ENCODE data around the gene STH. TPM values are rescaled to one million over a fixed set of nuclear protein-coding genes. Genes with fewer than 3 reads are reported as not detected.

The STH gene
- total RNA-seq, 2 donors from 2014 or later, result not detected

DNA sequence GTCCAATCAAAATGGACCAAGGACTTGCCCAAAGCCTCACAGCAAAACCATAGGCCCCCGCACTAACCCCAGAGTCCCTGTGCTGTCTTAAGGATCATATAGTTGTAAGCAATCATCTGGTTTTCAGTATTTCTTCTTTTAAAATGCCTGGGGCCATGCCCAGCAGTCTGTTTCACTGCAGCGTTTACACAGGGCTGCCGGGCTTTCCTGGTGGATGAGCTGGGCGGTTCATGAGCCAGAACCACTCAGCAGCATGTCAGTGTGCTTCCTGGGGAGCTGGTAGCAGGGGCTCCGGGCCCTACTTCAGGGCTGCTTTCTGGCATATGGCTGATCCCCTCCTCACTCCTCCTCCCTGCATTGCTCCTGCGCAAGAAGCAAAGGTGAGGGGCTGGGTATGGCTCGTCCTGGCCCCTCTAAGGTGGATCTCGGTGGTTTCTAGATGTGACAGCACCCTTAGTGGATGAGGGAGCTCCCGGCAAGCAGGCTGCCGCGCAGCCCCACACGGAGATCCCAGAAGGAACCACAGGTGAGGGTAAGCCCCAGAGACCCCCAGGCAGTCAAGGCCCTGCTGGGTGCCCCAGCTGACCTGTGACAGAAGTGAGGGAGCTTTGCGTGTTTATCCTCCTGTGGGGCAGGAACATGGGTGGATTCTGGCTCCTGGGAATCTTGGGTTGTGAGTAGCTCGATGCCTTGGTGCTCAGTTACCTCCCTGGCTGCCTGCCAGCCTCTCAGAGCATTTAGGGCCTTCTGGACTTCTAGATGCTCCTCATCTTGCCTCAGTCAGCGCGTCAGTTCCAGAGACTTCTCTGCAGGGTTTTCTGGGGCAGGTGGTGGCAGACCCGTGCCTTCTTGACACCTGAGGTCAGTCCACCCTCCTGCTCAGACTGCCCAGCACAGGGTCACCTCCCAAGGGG, 24.8 kb upstream of the STH start:
- 91 to 92% methylated on average over 9 to 17 of the region's 17 CpGs for WGBS, 2 experiments (ENCODE audit: insufficient coverage in 1 of 2, insufficient read length in 1 of 2)
- Histone ChIP-seq H3K9me3 (ENCODE audit: control insufficient read depth, low read length) (no peaks in the 10 kb centered on the region), H3K9ac (ENCODE audit: extremely low read depth, low read length, poor library complexity, severe bottlenecking) (no peak overlapping the region), H3K4me1 (ENCODE audit: control insufficient read depth, insufficient read depth, low read length) (no peaks in the 10 kb centered on the region), H3K27me3 (ENCODE audit: control insufficient read depth, insufficient read depth, low read length, poor library complexity, severe bottlenecking) (no peaks in the 10 kb centered on the region), H3K27ac (ENCODE audit: low read depth, low read length) (no peak overlapping the region), H3K4me3 (ENCODE audit: low read length) (no peak overlapping the region), H3K36me3 (ENCODE audit: control insufficient read depth, insufficient read depth, low read length) (no peaks in the 10 kb centered on the region)
- TF ChIP-seq, protein P1, sequence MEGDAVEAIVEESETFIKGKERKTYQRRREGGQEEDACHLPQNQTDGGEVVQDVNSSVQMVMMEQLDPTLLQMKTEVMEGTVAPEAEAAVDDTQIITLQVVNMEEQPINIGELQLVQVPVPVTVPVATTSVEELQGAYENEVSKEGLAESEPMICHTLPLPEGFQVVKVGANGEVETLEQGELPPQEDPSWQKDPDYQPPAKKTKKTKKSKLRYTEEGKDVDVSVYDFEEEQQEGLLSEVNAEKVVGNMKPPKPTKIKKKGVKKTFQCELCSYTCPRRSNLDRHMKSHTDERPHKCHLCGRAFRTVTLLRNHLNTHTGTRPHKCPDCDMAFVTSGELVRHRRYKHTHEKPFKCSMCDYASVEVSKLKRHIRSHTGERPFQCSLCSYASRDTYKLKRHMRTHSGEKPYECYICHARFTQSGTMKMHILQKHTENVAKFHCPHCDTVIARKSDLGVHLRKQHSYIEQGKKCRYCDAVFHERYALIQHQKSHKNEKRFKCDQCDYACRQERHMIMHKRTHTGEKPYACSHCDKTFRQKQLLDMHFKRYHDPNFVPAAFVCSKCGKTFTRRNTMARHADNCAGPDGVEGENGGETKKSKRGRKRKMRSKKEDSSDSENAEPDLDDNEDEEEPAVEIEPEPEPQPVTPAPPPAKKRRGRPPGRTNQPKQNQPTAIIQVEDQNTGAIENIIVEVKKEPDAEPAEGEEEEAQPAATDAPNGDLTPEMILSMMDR (conservative IDR thresholded peaks at IDR 0.05), result no peak
- no peaks in the 10 kb centered on the region for H3K36me3 Mint-ChIP-seq (ENCODE audit: low read depth)
- no peak overlapping the region for H3K4me3 Mint-ChIP-seq
- no peak overlapping the region for H3K27ac Mint-ChIP-seq
- H3K4me1 Mint-ChIP-seq, result no peaks in the 10 kb centered on the region
- H3K27me3 Mint-ChIP-seq (ENCODE audit: insufficient read depth), result peaks cover 6% of the 10 kb centered on the region
- no peaks in the 10 kb centered on the region for H3K9me3 Mint-ChIP-seq
- DNase-seq, result no peak

DNA sequence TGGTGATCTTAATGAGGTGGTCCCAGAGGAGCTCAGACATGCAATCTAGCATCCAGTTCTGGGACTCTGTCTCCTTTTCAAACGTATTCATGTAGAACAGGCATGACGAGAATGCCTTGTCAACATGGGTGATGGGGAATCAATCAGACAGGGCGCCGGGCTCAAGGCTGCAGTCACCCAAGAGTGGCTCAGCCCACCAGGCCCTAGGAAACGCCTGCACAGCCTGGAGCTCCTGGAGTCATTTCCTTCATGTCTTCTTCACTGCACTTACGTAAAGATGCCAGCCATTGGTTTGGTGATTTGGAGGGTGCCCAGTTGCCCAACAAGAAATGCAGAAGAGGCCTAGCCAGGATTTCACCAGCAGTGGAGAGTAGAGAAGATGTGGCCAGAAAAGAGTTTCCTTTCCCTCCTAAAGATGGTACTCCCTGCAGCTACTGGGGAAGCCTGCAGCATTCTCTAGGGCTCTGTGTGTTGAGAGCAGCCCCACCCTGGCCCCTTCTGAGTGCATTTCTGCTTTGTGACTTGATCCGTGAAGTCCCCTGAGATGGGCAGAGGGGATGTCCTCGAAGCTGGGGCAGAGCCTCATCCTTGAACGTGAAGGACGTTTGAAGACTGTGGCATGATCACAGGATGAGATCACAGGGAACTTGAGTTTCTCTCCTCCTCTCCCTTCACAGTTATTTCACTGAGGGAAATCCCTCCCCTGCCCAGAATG, 24.0 kb upstream of the STH start:
- H3K9me3 Mint-ChIP-seq, result no peaks in the 10 kb centered on the region
- H3K27ac Mint-ChIP-seq, result no peak overlapping the region
- no peak overlapping the region for H3K4me3 Mint-ChIP-seq
- WGBS, 2 experiments (ENCODE audit: insufficient coverage in 1 of 2, insufficient read length in 1 of 2), result 91% methylated on average over 7 to 10 of the region's 10 CpGs
- H3K27me3 ChIP-seq (ENCODE audit: control insufficient read depth, insufficient read depth, low read length, poor library complexity, severe bottlenecking), result no peaks in the 10 kb centered on the region
- peaks cover 4% of the 10 kb centered on the region for H3K27me3 Mint-ChIP-seq (ENCODE audit: insufficient read depth)
- H3K9ac ChIP-seq (ENCODE audit: extremely low read depth, low read length, poor library complexity, severe bottlenecking), result no peak overlapping the region
- H3K36me3 ChIP-seq (ENCODE audit: control insufficient read depth, insufficient read depth, low read length), result no peaks in the 10 kb centered on the region
- H3K4me1 ChIP-seq (ENCODE audit: control insufficient read depth, insufficient read depth, low read length), result no peaks in the 10 kb centered on the region
- no peak overlapping the region for H3K27ac ChIP-seq (ENCODE audit: low read depth, low read length)
- no peaks in the 10 kb centered on the region for H3K36me3 Mint-ChIP-seq (ENCODE audit: low read depth)
- H3K4me1 Mint-ChIP-seq, result no peaks in the 10 kb centered on the region
- no peak for DNase-seq
- no peak overlapping the region for H3K4me3 ChIP-seq (ENCODE audit: low read length)
- TF ChIP-seq, protein P1 (conservative IDR thresholded peaks at IDR 0.05), result no peak
- H3K9me3 ChIP-seq (ENCODE audit: control insufficient read depth, low read length), result no peaks in the 10 kb centered on the region

DNA sequence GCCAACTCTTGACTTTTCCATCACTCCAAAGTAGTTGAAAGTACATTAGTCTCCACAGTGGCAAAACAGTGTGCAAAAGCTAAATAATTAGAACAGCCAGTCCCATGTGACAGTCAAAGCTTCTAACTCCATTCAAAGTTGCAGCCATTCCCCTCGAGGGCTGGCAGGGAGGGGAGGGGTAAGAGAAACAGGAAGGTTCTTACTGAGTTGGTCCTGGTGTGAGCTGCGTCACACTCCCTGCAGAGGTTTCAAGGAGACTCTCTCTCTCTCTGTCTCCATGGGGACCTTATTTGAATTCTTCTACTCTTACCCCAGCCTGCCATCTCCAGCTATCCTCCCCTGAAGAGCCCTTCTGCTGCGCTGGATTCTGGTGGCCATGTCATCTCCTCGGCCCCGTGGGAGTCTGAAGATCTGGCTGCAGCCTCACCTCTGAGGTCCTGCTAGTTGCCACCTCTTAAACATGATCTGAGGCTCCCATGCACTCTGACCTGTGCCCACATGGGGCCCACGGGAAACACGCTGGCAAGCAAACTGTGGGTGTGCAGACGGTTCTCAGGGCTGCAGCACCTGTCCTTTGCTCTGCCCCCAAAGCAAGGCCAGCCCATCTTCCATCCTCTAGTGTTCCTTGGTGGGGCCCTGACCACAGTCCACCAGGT, 23.3 kb upstream of the STH start:
- no peaks in the 10 kb centered on the region for H3K9me3 ChIP-seq (ENCODE audit: control insufficient read depth, low read length)
- Mint-ChIP-seq H3K36me3 (ENCODE audit: low read depth) (no peaks in the 10 kb centered on the region), H3K4me1 (no peaks in the 10 kb centered on the region), H3K9me3 (no peaks in the 10 kb centered on the region), H3K27me3 (ENCODE audit: insufficient read depth) (peaks cover 4% of the 10 kb centered on the region), H3K4me3 (no peak overlapping the region), H3K27ac (no peak overlapping the region)
- 87 to 93% methylated on average over 7 to 8 of the region's 8 CpGs for WGBS, 2 experiments (ENCODE audit: insufficient coverage in 1 of 2, insufficient read length in 1 of 2)
- no peak overlapping the region for H3K9ac ChIP-seq (ENCODE audit: extremely low read depth, low read length, poor library complexity, severe bottlenecking)
- no peak overlapping the region for H3K4me3 ChIP-seq (ENCODE audit: low read length)
- no peaks in the 10 kb centered on the region for H3K4me1 ChIP-seq (ENCODE audit: control insufficient read depth, insufficient read depth, low read length)
- TF ChIP-seq, protein P1 (conservative IDR thresholded peaks at IDR 0.05), result no peak
- no peak for DNase-seq
- H3K27ac ChIP-seq (ENCODE audit: low read depth, low read length), result no peak overlapping the region
- H3K36me3 ChIP-seq (ENCODE audit: control insufficient read depth, insufficient read depth, low read length), result no peaks in the 10 kb centered on the region
- H3K27me3 ChIP-seq (ENCODE audit: control insufficient read depth, insufficient read depth, low read length, poor library complexity, severe bottlenecking), result no peaks in the 10 kb centered on the region

Measured in endodermal cell (in vitro differentiated cells).